Spleen (tissue), 11 donors: Measurements from ENCODE around the gene SPTBN2. TPM values are rescaled to one million over a fixed set of nuclear protein-coding genes. Genes with fewer than 3 reads are reported as not detected.

Experiments used
- DNase-seq: peaks from one replicate; pipeline ENCODE4 v3.0.0-alpha.2; 2020
- H3K27ac ChIP-seq, 8 donors: fragments of 200-600 bp; sonication (generic) in 7 of 8; 1 replicate in 4 of 8; 2 replicates in 4 of 8; pipeline versions ENCODE4 v1.5.0 to v1.8.0; 2016 to 2021; ENCODE audit warnings: inconsistent platforms in 4 of 8, mild to moderate bottlenecking in 4 of 8, moderate library complexity in 1 of 8
- H3K27me3 ChIP-seq, 7 donors: fragments of 200-600 bp; sonication (generic) in 6 of 7; replicated peaks in 1 of 7; 1 replicate in 4 of 7; 2 replicates in 3 of 7; pipeline versions ENCODE4 v1.5.0 to v1.8.0; 2016 to 2021; ENCODE audit warnings: inconsistent platforms in 3 of 7, mild to moderate bottlenecking in 1 of 7
- H3K36me3 ChIP-seq, 6 donors: fragments of 200-600 bp; sonication (generic) in 5 of 6; 1 replicate in 4 of 6; 2 replicates in 2 of 6; pipeline versions ENCODE4 v1.5.0 to v1.8.0; 2016 to 2021; ENCODE audit warnings: inconsistent platforms in 2 of 6
- H3K4me1 ChIP-seq, 6 donors: fragments of 200-600 bp; sonication (generic) in 5 of 6; 1 replicate in 3 of 6; 2 replicates in 3 of 6; pipeline versions ENCODE4 v1.5.0 to v1.8.0; 2016 to 2021; ENCODE audit warnings: inconsistent platforms in 3 of 6
- H3K4me3 ChIP-seq, 8 donors: fragments of 200-600 bp; sonication (generic) in 7 of 8; 1 replicate in 4 of 8; 2 replicates in 4 of 8; pipeline versions ENCODE4 v1.5.0 to v1.8.0; 2016 to 2021; ENCODE audit warnings: inconsistent platforms in 4 of 8, mild to moderate bottlenecking in 4 of 8, moderate library complexity in 2 of 8
- H3K9me3 ChIP-seq, 8 donors: fragments of 200-600 bp; sonication (generic) in 7 of 8; 1 replicate in 4 of 8; 2 replicates in 4 of 8; pipeline versions ENCODE4 v1.5.0 to v1.8.0; 2016 to 2021; ENCODE audit warnings: inconsistent platforms in 4 of 8
- POLR2A ChIP-seq, 3 donors: fragments of 450-650 bp; IDR thresholded peaks; one replicate each; pipeline ENCODE4 v1.5.1; 2017; ENCODE audit warnings: antibody characterized with exemption in 3 of 3, mild to moderate bottlenecking in 1 of 3
- POLR2AphosphoS5 ChIP-seq, 3 donors: sonication (generic); formaldehyde crosslinking; IDR thresholded peaks; one replicate each; pipeline ENCODE4 v1.5.1; 2017; ENCODE audit warnings: antibody characterized with exemption in 3 of 3
- WGBS, 5 donors: extraction: QIAGEN DNeasy Blood & Tissue Kit in 3 of 5; methylation state at CpG; one replicate each; pipeline versions ENCODE4 v1.1.5 to v1.1.7; 2013 to 2018; 5-methylcytosine and 5-hydroxymethylcytosine counted together
- intact Hi-C: fragments of 100-400 bp; cut with DNase I; formaldehyde crosslinking; loops from one replicate; pipeline ENCODE4 v1.15.0; 2023; ENCODE audit warnings: low total_unique reads
- polyA plus RNA-seq, 3 donors: library from polyadenylated mRNA; stranded (reverse); fragments of 200-250 nt; gene quantifications; one replicate each; pipeline ENCODE4 v1.2.1, GENCODE V29; 2013
- total RNA-seq, 7 donors: library from RNA; depleted of rRNA in 3 of 7; stranded (reverse); fragments of >200 nt in 3 of 7; fragmentation: NEBNext Ultra II Directional in 4 of 7; extraction: Animal tissue kit (Norgen Biotek cat#: 25700) in 4 of 7; gene quantifications; one replicate each; pipeline versions ENCODE4 v1.1.0 to v1.2.1, GENCODE V29; 2016 to 2021
- TF ChIP-seq, protein P1 (sequence below), 11 experiments: fragments of 200-600 bp in 7 of 11; fragments of 450-650 bp in 4 of 11; sonication (generic) in 4 of 11; IDR thresholded peaks in 8 of 11; conservative IDR thresholded peaks in 3 of 11; 1 replicate in 7 of 11; 2 replicates in 4 of 11; pipeline versions ENCODE4 v1.4.0 to v1.8.0; 2016 to 2021; ENCODE audit warnings: antibody characterized with exemption in 11 of 11, inconsistent platforms in 4 of 11, mild to moderate bottlenecking in 1 of 11
- donor health status: healthy with polysubstance abuse.
- donor health status: DM: no; HTN: no; CAD: no; lungs with moderate emphysema.
- donor health status: DM: no; HTN: no; CAD: no.
- donor health status: Bipolar disorder and iron deficiency.
- donor health status: healthy.
- donor health status: DM: no; HTN: no; CAD: no.
- donor health status: DM: yes; HTN: yes; CAD: no.

SPTBN2 gene
- total and polyA plus RNA-seq, 10 donors = 0.61 to 5.1 (median 3.7) TPM

- intact Hi-C loops = no loop called here
- WGBS, 5 donors = 89 to 98% (median 91%) methylated on average over 4 of the region's 4 CpGs
- TF ChIP-seq, protein P1, sequence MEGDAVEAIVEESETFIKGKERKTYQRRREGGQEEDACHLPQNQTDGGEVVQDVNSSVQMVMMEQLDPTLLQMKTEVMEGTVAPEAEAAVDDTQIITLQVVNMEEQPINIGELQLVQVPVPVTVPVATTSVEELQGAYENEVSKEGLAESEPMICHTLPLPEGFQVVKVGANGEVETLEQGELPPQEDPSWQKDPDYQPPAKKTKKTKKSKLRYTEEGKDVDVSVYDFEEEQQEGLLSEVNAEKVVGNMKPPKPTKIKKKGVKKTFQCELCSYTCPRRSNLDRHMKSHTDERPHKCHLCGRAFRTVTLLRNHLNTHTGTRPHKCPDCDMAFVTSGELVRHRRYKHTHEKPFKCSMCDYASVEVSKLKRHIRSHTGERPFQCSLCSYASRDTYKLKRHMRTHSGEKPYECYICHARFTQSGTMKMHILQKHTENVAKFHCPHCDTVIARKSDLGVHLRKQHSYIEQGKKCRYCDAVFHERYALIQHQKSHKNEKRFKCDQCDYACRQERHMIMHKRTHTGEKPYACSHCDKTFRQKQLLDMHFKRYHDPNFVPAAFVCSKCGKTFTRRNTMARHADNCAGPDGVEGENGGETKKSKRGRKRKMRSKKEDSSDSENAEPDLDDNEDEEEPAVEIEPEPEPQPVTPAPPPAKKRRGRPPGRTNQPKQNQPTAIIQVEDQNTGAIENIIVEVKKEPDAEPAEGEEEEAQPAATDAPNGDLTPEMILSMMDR (IDR thresholded peaks at IDR 0.05 in 8 of 11, conservative IDR thresholded peaks at IDR 0.05 in 3 of 11) = no peak
- TF ChIP-seq POLR2A (IDR thresholded peaks at IDR 0.05) = no peak
- TF ChIP-seq POLR2AphosphoS5 (IDR thresholded peaks at IDR 0.05) = no peak
Measured at GRCh38 chr11:66729447-66729846, 431 bp upstream of the SPTBN2 start.

GRCh38 chr11:66728038-66728692 is 851 bp downstream of the SPTBN2 start:
- peak overlapping the region; percentile 33 to 74 (median 48) for H3K4me3 ChIP-seq
- H3K27me3 ChIP-seq = peaks cover 0 to 80% (median 33%) of the 10 kb centered on the region in 7 donors
- peaks cover 3 to 21% (median 15%) of the 10 kb centered on the region in 6 donors for H3K4me1 ChIP-seq
- no peak for DNase-seq
- H3K9me3 ChIP-seq = no peaks in the 10 kb centered on the region
- peak overlapping the region in 1 of 8 donors; percentile 24 for H3K27ac ChIP-seq
- TF ChIP-seq, protein P1 (IDR thresholded peaks at IDR 0.05 in 8 of 11, conservative IDR thresholded peaks at IDR 0.05 in 3 of 11) = no peak
- no peak for TF ChIP-seq POLR2AphosphoS5 (IDR thresholded peaks at IDR 0.05)
- no peak for TF ChIP-seq POLR2A (IDR thresholded peaks at IDR 0.05)
- 1 to 3% (median 1%) methylated on average over 25 to 114 of the region's 114 CpGs for WGBS, 5 donors
- intact Hi-C loops = no loop called here
- H3K36me3 ChIP-seq = no peaks in the 10 kb centered on the region

More at GRCh38 chr11:66729447-66729846, 431 bp upstream of the SPTBN2 start:
- no peak for DNase-seq
- Histone ChIP-seq H3K27ac (no peak overlapping the region), H3K9me3 (no peaks in the 10 kb centered on the region), H3K4me1 (peaks cover 3 to 21% (median 15%) of the 10 kb centered on the region in 6 donors), H3K4me3 (no peak overlapping the region), H3K36me3 (no peaks in the 10 kb centered on the region), H3K27me3 (peaks cover 0 to 75% (median 33%) of the 10 kb centered on the region in 7 donors)

DNA sequence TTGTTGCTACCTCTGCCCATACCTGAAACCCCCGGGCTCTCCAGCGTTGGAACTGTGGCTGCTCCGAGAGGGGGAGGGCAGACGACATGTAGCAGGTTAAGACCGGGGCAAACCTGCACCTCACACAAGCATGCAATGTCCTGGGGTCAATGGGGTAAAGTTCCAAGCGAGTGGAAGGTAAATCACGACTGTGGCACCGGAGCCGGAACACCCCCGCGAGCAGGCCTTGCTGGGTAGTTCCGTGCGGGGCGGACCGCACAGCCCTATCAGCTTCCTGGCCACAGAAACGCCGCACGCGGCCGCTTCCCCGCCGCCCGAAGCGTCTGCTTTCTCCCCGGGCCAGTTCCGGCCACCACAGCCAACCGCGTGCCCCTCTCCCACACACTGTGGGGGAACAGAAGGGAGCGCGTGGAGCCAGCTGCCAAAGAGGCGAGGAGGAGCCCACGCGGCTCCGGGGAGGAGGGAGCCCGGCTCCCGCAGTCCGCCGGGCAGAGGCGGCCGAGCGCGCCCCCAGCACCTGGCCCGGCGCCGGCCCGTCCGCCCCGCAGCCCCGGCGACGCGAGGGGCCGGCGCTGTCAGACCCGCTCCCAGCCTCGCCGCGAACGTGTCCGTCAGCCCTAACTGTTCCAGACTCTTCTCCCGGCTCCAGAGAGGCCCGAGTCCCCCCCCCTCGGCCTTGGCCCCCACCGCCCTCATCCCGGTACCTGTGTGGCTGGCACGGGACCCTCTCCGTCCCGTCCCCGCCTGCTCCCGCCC is 1.6 kb downstream of the SPTBN2 start:
- WGBS, 5 donors = 1 to 2% (median 1%) methylated on average over 9 to 70 of the region's 70 CpGs
- peaks cover 0 to 76% (median 33%) of the 10 kb centered on the region in 7 donors for H3K27me3 ChIP-seq
- H3K4me3 ChIP-seq = peak overlapping the region; percentile 33 to 74 (median 48)
- no peaks in the 10 kb centered on the region for H3K9me3 ChIP-seq
- no peaks in the 10 kb centered on the region for H3K36me3 ChIP-seq
- DNase-seq = no peak
- TF ChIP-seq POLR2AphosphoS5 (IDR thresholded peaks at IDR 0.05) = peak in 2 of 3 donors; percentile 44 to 60
- TF ChIP-seq POLR2A (IDR thresholded peaks at IDR 0.05) = no peak
- peaks cover 3 to 21% (median 15%) of the 10 kb centered on the region in 6 donors for H3K4me1 ChIP-seq
- peak overlapping the region in 1 of 8 donors; percentile 24 for H3K27ac ChIP-seq
- intact Hi-C loops = no loop called here

- H3K36me3 ChIP-seq = no peaks in the 10 kb centered on the region
- intact Hi-C loops = no loop called here
- H3K9me3 ChIP-seq = no peaks in the 10 kb centered on the region
- DNase-seq = no peak
- H3K27ac ChIP-seq = no peak overlapping the region
- 19 to 54% (median 51%) methylated on average over 10 of the region's 10 CpGs for WGBS, 5 donors
- no peak overlapping the region for H3K4me3 ChIP-seq
- peaks cover 3 to 21% (median 15%) of the 10 kb centered on the region in 6 donors for H3K4me1 ChIP-seq
- H3K27me3 ChIP-seq = peaks cover 0 to 66% (median 33%) of the 10 kb centered on the region in 7 donors
- no peak for TF ChIP-seq POLR2A (IDR thresholded peaks at IDR 0.05)
- TF ChIP-seq POLR2AphosphoS5 (IDR thresholded peaks at IDR 0.05) = no peak
- TF ChIP-seq, protein P1 (IDR thresholded peaks at IDR 0.05 in 8 of 11, conservative IDR thresholded peaks at IDR 0.05 in 3 of 11) = no peak
Measured at GRCh38 chr11:66725647-66726046, 3.4 kb downstream of the SPTBN2 start.
